ENCODE results near the gene EFTUD2. TPM values are rescaled to one million over a fixed set of nuclear protein-coding genes. Genes with fewer than 3 reads are reported as not detected.

The EFTUD2 gene
- polyA plus RNA-seq, 1 experiment = 121 TPM

DNA sequence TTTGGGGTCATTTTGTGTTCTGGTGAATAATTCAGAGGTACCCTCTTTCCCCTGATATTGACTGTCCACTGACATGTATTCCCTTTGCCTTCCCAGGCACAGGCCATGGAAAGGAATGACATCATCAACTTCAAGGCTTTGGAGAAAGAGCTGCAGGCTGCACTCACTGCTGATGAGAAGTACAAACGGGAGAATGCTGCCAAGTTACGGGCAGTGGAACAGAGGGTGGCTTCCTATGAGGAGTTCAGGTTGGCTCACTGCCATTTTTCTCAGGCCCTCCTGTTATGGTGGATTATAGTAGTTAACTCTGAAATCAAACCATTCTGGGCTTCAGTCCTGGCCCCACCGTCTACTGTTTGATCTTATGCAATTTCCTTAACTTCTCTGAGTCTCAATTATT is 1.6 kb upstream of the EFTUD2 start:
- ChIA-PET POLR2A (no interaction called here), CTCF (interaction anchor here (0.5 to 6.8 kb wide), 13 partner anchors 9 to 304 kb away, joined by 3 to 63 read pairs (median 4); partner anchors contain the start of gene ACBD4)
- DNase-seq (ENCODE audit: low read depth) = no peak

DNA sequence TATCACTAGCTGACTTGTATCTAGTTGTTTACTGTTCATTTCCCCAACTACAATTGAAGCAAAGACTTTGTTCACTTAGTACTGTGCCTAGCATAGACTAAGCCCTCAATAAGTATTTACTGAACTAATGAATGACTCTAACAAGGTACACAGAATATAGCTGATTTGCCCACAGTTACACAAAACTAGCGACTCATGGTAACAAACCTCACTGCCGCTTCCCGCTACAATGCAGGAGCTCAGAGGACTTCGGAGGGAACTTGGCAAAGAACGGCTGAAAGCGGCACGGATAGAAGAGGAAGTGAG is 524 bp downstream of the EFTUD2 start:
- H3K36me3 ChIP-seq (ENCODE audit: control insufficient read depth, insufficient read depth, low read length) = no peaks in the 10 kb centered on the region; the same call in none of the 2 replicates
- TF ChIP-seq, protein P1, sequence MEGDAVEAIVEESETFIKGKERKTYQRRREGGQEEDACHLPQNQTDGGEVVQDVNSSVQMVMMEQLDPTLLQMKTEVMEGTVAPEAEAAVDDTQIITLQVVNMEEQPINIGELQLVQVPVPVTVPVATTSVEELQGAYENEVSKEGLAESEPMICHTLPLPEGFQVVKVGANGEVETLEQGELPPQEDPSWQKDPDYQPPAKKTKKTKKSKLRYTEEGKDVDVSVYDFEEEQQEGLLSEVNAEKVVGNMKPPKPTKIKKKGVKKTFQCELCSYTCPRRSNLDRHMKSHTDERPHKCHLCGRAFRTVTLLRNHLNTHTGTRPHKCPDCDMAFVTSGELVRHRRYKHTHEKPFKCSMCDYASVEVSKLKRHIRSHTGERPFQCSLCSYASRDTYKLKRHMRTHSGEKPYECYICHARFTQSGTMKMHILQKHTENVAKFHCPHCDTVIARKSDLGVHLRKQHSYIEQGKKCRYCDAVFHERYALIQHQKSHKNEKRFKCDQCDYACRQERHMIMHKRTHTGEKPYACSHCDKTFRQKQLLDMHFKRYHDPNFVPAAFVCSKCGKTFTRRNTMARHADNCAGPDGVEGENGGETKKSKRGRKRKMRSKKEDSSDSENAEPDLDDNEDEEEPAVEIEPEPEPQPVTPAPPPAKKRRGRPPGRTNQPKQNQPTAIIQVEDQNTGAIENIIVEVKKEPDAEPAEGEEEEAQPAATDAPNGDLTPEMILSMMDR (IDR thresholded peaks at IDR 0.05; ENCODE audit: insufficient read depth, low read depth, low read length) = no peak
- DNase-seq (ENCODE audit: low read depth) = no peak
- H3K4me3 ChIP-seq (ENCODE audit: low read depth, low read length) = peak overlapping the region; percentile 84
- H3K27me3 ChIP-seq (ENCODE audit: control insufficient read depth, insufficient read depth, low read length) = no peaks in the 10 kb centered on the region
- CTCF ChIA-PET = interaction anchor here (1.0 to 6.8 kb wide), 7 partner anchors 11 to 236 kb away, joined by 4 to 63 read pairs (median 4); partner anchors contain the start of gene ACBD4
- POLR2A ChIA-PET = no interaction called here

More for the DNA sequence above, 1.6 kb upstream of the EFTUD2 start:
- TF ChIP-seq, protein P1 (IDR thresholded peaks at IDR 0.05; ENCODE audit: insufficient read depth, low read depth, low read length) = no peak
- H3K4me3 ChIP-seq (ENCODE audit: low read depth, low read length) = no peak overlapping the region
- H3K27me3 ChIP-seq (ENCODE audit: control insufficient read depth, insufficient read depth, low read length) = no peaks in the 10 kb centered on the region
- no peaks in the 10 kb centered on the region for H3K36me3 ChIP-seq (ENCODE audit: control insufficient read depth, insufficient read depth, low read length)

DNA sequence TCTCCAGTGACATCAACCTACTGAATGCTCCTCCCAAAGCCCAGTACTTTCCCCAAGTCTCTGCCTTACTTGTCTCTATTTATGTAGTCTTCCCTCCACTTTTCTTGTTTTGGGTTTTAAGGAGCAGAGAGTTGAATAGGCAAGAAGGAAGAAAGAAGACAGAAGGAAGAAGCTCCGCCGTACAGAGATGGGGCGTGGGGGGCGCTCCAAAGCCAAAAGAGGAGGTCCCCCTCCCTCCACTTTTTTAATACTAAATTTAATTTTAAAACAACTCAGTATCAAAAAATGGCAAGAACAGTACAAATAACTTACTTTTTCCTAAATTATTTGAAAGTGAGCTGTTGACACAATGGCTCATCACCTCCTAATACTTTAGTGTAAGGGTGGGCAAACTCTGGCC is 4.6 kb downstream of the EFTUD2 start:
- H3K27me3 ChIP-seq (ENCODE audit: control insufficient read depth, insufficient read depth, low read length) = no peaks in the 10 kb centered on the region
- TF ChIP-seq, protein P1 (IDR thresholded peaks at IDR 0.05; ENCODE audit: insufficient read depth, low read depth, low read length) = no peak
- POLR2A ChIA-PET = interaction anchor here (0.8 kb wide), 1 partner anchor 118 kb away, joined by 4 read pairs; no protein-coding TSS in a partner anchor
- H3K36me3 ChIP-seq (ENCODE audit: control insufficient read depth, insufficient read depth, low read length) = peaks cover 3% of the 10 kb centered on the region
- no peak for DNase-seq (ENCODE audit: low read depth)
- CTCF ChIA-PET = interaction anchor here (0.8 to 5.9 kb wide), 4 partner anchors 16 to 125 kb away, joined by 3 to 23 read pairs (median 6); no protein-coding TSS in a partner anchor
- H3K4me3 ChIP-seq (ENCODE audit: low read depth, low read length) = no peak overlapping the region

DNA sequence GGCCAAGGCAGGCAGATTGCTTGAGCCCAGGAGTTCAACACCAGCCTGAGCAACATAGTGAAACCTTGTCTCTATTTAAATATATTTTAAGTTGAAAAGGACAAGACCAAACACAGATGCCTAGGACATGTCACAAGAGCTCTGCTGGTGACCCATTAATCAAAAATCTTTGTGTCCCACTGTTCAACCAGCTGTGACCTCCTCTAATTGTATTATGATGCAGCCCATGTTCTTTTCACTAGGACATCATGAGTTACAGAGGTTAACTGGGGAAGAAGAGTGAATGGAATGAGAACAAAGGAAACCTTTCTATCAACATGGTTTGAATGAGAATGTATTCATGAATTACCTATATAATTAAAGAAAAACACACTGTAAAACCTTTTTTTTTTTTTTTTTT is 7.0 kb downstream of the EFTUD2 start:
- TF ChIP-seq, protein P1 (IDR thresholded peaks at IDR 0.05; ENCODE audit: insufficient read depth, low read depth, low read length) = no peak
- Histone ChIP-seq H3K4me3 (ENCODE audit: low read depth, low read length) (no peak overlapping the region), H3K27me3 (ENCODE audit: control insufficient read depth, insufficient read depth, low read length) (no peaks in the 10 kb centered on the region), H3K36me3 (ENCODE audit: control insufficient read depth, insufficient read depth, low read length) (peaks cover 3% of the 10 kb centered on the region)
- POLR2A ChIA-PET = no interaction called here
- CTCF ChIA-PET = interaction anchor here (1.3 to 5.9 kb wide), 5 partner anchors 13 to 130 kb away, joined by 4 to 23 read pairs (median 6); no protein-coding TSS in a partner anchor
- no peak for DNase-seq (ENCODE audit: low read depth)

DNA sequence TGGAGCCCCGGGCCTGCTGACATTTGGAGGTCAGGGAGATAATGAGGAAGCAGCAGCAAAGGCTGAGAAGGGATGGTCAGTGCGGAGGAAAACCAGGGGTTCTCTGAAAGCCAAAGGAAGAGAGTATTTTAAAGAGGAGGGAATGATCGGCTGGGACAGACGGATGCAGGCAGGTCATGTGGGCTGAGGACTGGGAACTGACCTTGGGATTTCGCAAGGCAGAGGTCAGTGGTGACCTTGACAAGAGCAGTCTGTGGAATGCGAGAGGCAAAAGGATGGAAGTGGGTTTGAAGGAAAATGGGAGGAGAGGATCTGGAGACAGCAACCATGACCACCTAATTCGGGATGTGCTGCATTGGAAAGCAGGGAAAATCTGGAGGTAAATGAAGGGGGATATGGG is 10.2 kb downstream of the EFTUD2 start:
- TF ChIP-seq, protein P1 (IDR thresholded peaks at IDR 0.05; ENCODE audit: insufficient read depth, low read depth, low read length) = no peak
- ChIA-PET POLR2A (no interaction called here), CTCF (interaction anchor here (1.8 kb wide), 1 partner anchor 115 kb away, joined by 4 read pairs; no protein-coding TSS in a partner anchor)
- H3K4me3 ChIP-seq (ENCODE audit: low read depth, low read length) = no peak overlapping the region
- H3K36me3 ChIP-seq (ENCODE audit: control insufficient read depth, insufficient read depth, low read length) = peaks cover 10% of the 10 kb centered on the region
- no peaks in the 10 kb centered on the region for H3K27me3 ChIP-seq (ENCODE audit: control insufficient read depth, insufficient read depth, low read length)
- DNase-seq (ENCODE audit: low read depth) = no peak

Measured in BJ (cell line).